Stimulated activated CD4-positive, alpha-beta T cell treated with anti-CD3 and anti-CD28 coated beads, Interleukin-2, amount 100 ng/mL, for 48 hours (primary cell): Measurements from ENCODE around the gene ATP5PO.
"Not testable (repeated sequence)": the region's sequence is repeated elsewhere in the genome, so short reads cannot be mapped to it uniquely, and the experiment has no call there.

Source experiments
- DNase-seq, 2 donors: peaks; one replicate each; pipeline ENCODE4 v3.0.0-alpha.2; 2020

The ATP5PO gene

DNA sequence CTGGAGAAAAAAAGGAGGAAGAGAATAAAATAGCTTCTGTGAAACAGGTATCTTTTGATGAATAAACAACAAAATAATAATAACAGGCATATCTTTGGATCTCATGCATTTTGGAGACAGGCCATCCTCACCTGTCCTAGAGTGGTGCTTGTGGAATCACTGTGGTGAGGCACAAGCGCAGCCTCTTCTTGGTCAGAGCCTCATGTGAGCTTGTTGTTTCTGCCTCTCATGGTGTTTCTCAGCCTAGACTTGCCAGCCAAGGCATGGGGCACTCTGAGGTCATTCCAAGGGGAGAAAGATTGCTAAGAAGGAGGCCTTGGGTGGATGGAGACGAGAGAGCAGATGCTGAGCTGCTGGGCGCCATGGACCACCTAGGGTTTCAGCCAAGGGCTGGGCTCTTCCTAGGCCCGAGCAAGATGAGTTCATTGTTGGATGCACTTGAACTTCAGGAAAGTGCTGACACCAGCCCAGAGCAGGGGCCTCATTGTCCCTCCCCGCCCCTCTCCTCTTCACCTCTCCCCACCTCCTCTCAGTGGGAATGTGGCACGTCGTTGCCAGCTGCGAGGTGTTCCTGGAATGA, 49.5 kb downstream of the ATP5PO start:
- no peak for DNase-seq

DNA sequence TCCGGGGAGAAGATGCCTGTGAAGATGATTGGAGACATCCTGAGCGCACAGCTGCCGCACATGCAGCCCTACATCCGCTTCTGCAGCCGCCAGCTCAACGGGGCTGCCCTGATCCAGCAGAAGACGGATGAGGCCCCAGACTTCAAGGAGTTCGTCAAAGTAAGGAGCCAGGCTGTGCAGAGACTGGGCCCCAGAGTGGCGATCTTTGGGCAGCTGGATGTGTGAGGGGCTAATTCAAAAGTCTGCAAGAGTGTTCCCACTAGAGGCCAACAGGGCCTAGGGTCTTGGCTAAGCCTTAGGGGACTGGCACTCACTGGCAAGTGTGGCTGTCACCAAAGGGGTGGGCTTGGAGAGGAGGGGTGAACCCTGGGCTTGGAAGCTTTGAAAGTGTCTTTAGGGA, 50.4 kb downstream of the ATP5PO start:
- DNase-seq: no peak

DNA sequence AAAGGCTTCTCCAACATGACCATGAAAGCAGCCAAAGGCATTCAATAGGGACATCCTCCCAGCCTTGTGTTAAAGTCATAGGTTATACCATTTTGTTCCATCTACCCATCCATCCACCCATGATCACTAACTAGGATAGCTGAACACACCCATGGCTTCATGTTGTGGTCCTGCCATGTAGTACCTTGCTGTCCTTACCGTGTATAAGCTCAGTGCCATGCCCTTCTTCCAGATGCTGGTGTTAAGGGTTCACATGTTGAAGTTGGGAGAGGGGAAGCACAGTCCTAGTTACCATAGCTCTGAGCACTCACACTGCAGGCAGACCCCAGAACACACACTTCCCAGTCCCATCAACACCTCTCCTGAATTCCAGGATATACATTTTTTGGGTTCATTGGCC, 51.5 kb downstream of the ATP5PO start:
- DNase-seq: no peak

DNA sequence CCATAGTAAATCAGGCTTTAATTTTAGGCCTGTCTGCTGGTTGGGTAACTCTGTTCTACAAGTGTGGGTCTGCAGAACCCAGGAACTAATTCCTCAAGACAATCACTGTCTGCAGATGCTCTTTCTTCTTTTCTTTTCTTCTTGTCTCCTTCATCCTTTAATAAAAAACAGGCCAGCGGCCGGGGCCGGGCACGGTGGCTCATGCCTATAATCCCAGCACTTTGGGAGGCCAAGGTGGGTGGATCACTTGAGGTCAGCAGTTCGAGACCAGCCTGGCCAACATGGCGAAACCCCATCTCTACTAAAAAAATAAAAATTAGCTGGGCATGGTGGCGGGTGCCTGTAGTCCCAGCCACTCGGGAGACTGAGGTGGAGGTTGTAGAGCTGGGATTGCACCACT, 52.4 kb downstream of the ATP5PO start:
- not testable (repeated sequence) for DNase-seq

DNA sequence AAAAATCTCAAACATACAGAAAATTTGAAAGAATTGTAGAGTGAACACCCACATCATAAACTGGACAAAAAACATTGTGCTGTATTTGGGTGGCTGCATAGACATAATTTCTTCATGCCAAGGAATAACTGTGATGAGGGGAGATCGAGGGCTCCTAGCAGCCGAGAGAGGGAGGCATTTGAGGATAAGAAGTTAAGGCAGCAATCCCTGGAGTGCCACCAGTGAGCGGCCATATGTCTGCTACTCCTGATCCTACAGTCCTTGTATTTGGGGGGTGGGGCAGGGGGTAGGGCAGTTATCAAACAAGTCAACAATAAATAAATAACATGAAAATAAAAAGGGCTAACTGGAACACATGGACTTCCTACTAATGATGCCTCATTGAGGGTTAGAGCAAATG, 54.5 kb downstream of the ATP5PO start:
- no peak for DNase-seq

DNA sequence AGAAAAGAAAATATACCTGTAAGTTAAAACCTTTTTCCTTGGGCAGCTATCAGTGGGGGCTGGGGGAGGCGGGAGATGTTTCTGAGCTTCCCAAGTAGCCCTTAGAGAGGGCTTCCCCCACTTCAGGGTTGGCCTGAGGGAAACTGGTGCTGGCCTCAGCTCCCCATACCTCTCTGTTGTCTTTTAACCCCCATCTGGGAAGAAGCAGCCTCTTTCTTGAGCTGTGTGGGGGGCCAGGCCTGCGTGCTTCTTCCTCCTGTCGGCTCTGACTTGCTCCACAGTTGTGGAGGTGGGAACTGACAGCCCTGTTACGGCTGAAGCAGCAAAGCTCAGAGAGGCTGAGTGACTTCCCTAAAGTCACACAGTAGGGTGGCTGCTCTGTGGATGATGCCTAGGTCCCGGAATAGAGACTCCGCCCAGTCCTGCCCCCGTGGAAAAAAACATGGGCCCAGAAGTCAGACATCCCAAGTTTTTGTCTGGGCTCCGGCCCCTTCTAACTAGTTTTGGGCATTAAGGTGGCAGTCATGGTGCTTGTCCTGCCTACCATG, 55.2 kb downstream of the ATP5PO start:
- DNase-seq: no peak

DNA sequence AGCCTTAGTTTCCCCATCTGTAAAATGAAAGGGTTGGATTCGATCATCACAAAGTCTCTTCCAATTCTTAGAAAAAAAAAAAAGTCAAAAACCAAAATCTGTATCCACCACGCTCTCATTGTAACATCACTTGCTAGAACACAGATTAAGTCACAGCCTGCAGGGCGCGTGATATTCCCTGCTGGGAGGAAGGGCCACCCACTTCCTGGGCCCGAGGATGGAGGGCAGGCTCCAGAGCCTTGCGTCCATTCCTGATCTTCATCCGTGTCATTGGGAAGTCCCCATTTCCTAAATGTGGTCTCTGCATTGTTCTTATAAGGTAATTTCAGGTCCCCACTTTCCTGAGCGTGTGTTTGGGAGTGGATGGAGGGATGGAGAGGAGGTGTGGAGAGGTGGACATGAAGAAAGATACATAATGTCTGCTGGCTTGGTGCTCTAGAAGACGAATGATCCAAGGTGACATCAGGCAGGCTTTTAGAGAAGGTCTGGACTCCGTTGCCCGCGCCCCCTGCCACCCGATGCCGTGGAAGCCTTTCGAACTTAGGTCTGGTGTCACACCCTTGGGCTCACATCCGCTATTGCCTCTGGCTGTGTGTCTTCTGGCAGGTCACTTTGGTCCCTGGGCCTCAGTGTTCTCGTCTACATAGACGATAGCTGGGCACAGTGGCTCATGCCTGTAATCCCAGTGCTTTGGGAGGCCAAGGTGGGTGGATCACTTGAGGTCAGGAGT, 56.1 kb downstream of the ATP5PO start:
- no peak for DNase-seq

DNA sequence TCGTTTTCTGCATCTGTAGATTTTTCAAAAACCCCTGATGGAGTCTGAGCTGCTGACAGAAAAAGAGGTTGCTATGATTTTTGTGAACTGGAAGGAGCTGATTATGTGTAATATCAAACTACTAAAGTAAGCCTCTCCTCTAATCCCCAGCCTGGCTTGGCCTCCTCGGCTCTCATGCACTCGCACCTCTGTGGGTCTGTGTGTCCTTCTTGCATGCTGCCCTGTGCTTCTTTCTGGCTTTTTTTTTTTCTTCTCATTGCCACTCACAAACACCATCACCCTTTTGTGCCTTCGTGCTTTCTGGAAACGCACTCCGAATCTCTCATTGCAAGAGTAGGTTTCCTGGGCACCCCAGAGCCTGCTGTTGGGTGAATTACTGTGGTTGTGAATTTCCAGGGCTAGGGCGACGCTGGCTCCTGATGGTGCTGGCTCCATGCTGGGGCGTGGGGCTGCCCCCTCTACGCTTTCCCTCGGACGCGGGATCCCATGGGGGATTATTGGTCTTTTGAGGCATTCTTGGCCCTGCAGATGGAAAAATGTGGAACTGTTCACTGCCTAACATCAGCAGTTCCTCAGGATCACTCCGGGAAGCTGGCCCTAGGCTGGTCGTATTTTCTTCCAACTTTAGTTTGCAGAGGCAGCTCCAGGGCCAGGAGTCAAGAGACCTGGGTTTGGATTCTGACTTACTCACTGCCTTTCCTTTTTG, 56.8 kb downstream of the ATP5PO start:
- no peak for DNase-seq

DNA sequence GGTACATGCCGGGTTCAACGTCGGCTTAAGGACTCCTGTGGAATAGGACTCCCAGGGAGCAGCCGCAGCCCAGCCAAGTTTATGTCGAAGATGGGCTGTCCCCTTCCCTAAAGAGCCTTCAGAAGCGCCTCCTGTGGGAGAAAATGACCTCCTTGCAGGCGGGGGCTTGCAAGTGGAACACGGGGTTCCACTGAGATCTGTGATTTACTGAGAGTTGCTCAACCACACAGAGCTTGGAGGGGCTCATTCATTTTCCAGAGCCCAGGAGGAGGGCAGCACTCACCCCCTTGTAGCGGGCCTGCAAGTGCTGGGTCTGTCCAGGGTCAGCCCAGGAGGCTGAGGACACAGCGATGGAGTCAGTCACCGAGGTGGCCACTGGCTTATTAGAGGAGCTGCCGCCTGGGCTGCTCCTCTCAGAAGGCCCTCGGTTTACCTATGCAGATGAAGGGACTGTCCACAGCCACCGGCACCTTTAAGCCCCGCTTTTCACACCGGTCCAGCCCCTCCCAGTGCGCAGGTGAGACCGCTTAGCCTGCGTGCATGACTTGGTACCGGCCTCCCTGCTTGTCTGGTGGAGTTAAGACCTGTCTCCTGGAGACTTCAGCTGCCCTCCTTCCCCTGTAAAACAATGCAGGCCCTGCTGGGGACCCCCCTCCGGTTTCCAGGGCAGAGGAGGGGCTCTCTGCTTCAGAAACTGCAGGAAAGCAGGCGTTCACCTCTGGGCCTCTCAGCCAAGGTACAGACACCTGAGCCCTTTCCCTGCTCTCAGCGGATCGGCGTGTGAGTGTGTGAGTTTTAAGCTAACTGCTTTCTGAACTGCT, 57.5 kb downstream of the ATP5PO start:
- no peak for DNase-seq

DNA sequence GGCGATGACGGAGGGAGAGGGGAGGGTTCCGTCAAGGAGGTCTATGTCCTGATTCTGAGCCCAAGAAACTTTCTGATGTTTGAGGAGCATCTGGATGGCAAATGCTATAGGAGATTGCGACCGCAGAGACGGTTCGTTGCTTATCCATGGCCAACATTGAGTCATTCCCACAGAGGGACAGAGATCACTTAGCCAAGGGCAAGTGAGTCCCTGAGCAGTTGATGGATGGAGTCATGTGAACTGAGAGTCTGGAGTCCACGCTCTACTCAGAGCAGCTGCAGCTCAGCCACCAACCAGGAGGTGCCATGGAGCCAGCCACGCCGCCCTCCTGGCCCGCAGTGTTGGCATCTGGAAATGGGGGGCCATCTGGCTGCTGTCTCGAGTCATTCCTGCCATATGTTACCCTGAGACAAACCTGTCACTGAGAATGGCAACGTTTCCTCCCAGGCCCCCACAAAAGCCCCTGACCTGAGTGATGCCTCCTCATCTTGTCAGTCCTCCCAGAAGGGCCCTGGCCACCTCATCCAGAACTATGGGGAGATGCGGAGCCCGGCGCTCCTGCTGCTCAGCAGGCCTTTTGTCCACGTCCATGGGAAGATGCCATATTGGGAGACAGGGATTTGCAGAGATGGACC, 58.6 kb downstream of the ATP5PO start:
- DNase-seq: no peak

DNA sequence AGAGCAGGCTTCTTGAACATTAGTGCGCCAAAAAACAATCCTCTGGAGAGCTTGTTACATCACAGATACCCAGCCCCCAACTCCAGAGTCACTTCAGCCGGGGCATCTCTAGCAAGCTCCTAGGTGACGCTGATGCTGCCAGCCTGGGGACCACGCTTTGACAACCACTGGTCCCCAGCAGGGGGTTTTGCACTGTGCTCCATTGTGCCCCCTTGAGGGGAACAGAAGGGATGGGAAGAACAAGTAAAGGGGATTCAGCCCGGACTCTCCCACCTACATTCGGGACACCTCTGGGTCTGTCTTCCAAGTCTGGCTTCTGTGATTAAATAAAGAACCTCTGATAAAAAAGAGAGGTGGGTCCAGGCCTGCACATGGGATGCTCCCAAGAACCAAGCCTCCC, 60.4 kb downstream of the ATP5PO start:
- DNase-seq: no peak

DNA sequence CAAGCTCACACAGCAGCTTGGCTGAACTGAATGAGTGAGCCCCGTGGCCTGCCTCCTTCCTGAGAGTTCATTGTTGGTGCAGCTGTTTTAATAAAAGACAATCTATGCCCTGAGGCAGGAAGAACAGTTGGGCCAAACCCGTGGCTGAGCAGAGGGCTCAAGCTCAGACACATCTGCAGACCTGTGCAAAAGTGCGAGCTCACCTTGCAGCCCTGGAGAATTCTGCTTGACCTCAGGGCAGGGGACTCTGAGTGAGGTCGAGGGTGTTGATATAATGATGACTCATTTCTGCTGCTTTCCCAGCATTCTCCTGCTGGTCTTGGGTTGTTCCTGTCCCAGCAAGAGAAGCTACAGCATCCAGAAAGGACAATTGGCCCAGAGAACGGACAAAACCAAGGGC, 61.0 kb downstream of the ATP5PO start:
- DNase-seq: no peak
